Measurements from ENCODE around the gene RFT1.
A peak's percentile ranks its signal among the peaks of the same experiment; 100 is the strongest.

RFT1 gene

GRCh38 chr3:53084310-53085001 lies 45.8 kb downstream of the RFT1 start:
- no peak for DNase-seq

GRCh38 chr3:53083949-53084309 lies 46.3 kb downstream of the RFT1 start:
- DNase-seq: no peak

GRCh38 chr3:53083521-53083920 lies 46.7 kb downstream of the RFT1 start:
- no peak for DNase-seq

GRCh38 chr3:53082736-53083135 lies 47.5 kb downstream of the RFT1 start:
- DNase-seq: no peak

- no peak for DNase-seq
Observed at GRCh38 chr3:53081318-53081717, 48.9 kb downstream of the RFT1 start.

GRCh38 chr3:53080612-53081205 lies 49.5 kb downstream of the RFT1 start:
- no peak for DNase-seq

- no peak for DNase-seq
Observed at GRCh38 chr3:53079791-53080555, 50.3 kb downstream of the RFT1 start.

- no peak for DNase-seq
Observed at GRCh38 chr3:53079147-53079546, 51.1 kb downstream of the RFT1 start.

- no peak for DNase-seq
Observed at GRCh38 chr3:53078656-53079055, 51.6 kb downstream of the RFT1 start.

- DNase-seq: no peak
Observed at GRCh38 chr3:53077476-53078220, 52.6 kb downstream of the RFT1 start.

GRCh38 chr3:53075743-53076140 lies 54.5 kb downstream of the RFT1 start:
- DNase-seq: no peak

GRCh38 chr3:53074761-53075742 lies 55.2 kb downstream of the RFT1 start:
- DNase-seq: no peak

GRCh38 chr3:53074366-53074696 lies 55.9 kb downstream of the RFT1 start:
- DNase-seq: no peak

GRCh38 chr3:53073553-53074365 lies 56.5 kb downstream of the RFT1 start:
- DNase-seq: no peak

GRCh38 chr3:53072653-53073552 lies 57.3 kb downstream of the RFT1 start:
- DNase-seq: peak; percentile 83

- DNase-seq: no peak
Observed at GRCh38 chr3:53071882-53072431, 58.3 kb downstream of the RFT1 start.

- no peak for DNase-seq
Observed at GRCh38 chr3:53069422-53070068, 60.7 kb downstream of the RFT1 start.

- DNase-seq: no peak
Observed at GRCh38 chr3:53068176-53068575, 62.1 kb downstream of the RFT1 start.

- no peak for DNase-seq
Observed at GRCh38 chr3:53067567-53067966, 62.7 kb downstream of the RFT1 start.

Data from activated effector memory CD4-positive, alpha-beta T cell treated with Interleukin-2 at 50 U/mL for 16 hours (primary cell).